OCI-M1 (cell line): Measurements from ENCODE around the gene PPP1R7.

ENCODE experiments used
- DNase-seq: peaks from one replicate; lab custom pipeline; 2025; lab: John Stamatoyannopoulos, UW

The PPP1R7 gene

GRCh38 chr2:241211276-241211675, 61.0 kb downstream of the PPP1R7 start:
- peak; percentile 5 for DNase-seq

DNA sequence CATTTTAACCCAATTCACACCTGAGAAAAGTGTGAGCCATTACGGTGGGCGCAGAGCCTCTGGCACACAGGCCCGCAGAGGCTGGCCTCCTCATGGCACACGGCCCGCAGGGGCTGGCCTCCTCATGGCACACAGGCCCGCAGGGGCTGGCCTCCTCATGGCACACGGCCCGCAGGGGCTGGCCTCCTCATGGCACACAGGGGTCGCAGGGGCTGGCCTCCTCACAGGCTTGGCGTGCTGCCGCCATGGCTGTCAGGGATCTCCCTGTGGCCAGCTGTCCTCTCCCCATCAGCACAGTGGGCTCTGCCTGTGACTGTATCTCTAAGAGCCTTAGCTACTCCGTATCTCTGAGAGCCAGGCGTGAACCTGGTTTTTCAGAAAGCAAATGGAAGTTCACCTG, 62.8 kb downstream of the PPP1R7 start:
- no peak for DNase-seq

DNA sequence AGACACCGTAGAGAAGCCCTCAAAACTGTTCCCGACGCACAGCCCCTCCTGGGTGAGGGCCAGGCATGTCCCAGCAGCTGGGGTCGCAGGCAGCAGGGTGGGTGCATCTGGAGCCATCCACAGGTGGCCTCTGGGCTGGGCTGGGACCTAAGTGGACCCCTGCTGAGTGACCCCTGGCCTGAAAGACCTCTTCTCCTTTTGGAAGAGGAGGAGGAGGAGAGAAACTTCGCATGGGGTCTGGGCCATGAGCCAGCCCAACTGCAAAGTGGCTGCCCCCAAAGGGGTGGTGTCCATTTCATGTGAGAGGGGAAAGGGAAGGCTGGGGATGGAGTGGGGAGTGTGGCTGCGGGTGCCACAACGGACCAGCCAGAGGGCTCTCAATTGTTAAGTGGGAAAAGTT, 63.3 kb downstream of the PPP1R7 start:
- no peak for DNase-seq

GRCh38 chr2:241214209-241214608, 63.9 kb downstream of the PPP1R7 start:
- no peak for DNase-seq

DNA sequence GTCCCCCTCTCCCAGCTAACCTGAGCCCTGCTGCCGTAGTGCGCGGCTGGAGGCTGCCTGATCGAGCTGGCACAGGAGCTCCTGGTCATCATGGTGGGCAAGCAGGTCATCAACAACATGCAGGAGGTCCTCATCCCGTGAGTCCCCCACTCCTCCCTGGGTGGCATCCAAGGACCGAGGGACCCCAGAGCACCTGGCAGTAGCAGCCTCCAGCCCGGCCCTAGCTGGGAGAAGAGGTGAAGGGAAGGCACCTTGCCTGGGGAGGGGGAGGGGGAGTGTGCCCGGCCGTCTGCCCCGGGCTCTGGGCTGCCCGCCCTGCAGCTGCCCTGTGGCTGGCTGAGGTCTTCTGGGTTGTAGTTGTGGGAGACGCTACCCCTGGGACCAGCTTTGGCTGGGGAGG, 64.5 kb downstream of the PPP1R7 start:
- DNase-seq, result no peak

- DNase-seq, result no peak
Measured at GRCh38 chr2:241215421-241215820, 65.2 kb downstream of the PPP1R7 start.

DNA sequence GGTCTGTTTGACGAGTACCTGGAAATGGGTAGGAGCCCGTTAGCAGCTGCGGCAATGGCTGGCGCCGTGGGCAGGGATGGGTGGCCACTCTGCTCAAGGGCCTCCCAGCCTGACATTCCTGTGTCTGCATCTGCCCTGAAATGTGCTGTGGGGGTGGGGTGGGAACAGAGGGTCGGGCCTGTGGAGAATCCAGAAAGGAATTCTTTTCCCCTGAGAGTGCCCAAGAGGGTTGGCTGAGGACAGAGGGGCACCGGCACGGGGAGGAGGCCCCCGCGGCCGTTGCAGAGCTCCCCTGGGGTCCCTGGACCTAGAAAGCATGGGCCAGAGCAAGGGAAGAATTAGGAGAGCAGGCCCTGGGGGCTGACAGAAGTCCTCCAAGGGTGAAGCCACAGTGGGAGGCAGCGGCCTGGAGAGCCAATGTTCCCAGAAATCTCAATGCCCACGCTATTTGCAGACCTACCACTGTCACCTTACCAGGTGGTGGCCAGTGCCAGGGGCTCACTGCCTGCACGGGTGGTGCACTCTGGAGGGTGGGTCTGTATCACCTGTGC, 66.0 kb downstream of the PPP1R7 start:
- no peak for DNase-seq

DNA sequence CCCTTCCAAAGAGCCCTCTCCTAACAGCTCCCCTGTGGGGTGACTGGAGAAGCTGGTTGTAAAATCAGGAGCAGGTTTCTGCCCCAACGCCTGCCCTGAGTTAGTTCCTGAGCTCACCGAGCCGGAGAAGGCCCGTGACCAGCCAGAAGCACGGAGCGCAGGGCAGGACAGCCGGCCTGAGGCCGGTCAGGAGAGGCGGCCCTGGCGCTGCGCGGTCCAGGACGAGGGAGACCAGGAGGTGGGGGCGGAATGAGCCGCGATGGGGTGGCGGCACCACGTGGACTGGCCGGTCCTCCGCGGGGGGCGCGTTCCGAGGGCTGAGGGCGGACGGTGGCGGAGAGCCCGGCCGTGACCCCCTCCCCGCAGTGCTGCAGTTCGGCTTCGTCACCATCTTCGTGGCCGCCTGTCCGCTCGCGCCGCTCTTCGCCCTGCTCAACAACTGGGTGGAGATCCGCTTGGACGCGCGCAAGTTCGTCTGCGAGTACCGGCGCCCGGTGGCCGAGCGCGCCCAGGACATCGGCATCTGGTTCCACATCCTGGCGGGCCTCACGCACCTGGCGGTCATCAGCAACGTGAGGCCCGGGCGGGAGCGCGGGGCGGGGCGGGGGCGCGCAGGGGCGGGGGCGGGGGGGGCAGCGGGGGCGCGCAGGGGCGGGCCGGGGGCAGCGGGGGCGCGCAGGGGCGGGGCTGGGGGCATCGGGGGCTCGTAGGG, 67.2 kb downstream of the PPP1R7 start:
- peak; percentile 90 for DNase-seq

GRCh38 chr2:241218131-241219029, 68.1 kb downstream of the PPP1R7 start:
- peak; percentile 58 for DNase-seq

DNA sequence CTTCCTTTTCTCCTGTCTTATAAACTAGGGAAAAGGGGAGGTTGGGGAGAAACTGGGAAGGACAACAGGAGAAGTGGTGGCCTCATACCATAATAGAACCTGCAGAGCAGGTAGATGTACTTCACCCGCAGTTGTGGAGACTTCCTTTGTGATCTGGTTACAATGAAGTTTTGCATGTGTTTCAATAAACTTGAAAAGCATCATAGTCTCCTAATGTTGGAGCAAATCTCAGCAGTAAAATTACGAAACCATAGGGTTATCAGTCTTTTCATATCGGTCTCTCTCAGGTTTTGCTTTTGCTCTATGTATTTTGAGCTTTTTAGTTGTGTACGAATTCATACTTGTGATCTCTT, 68.7 kb downstream of the PPP1R7 start:
- DNase-seq, result peak; percentile 50

- no peak for DNase-seq
Measured at GRCh38 chr2:241219856-241220356, 69.6 kb downstream of the PPP1R7 start.

- DNase-seq, result no peak
Measured at GRCh38 chr2:241223211-241224017, 73.1 kb downstream of the PPP1R7 start.

DNA sequence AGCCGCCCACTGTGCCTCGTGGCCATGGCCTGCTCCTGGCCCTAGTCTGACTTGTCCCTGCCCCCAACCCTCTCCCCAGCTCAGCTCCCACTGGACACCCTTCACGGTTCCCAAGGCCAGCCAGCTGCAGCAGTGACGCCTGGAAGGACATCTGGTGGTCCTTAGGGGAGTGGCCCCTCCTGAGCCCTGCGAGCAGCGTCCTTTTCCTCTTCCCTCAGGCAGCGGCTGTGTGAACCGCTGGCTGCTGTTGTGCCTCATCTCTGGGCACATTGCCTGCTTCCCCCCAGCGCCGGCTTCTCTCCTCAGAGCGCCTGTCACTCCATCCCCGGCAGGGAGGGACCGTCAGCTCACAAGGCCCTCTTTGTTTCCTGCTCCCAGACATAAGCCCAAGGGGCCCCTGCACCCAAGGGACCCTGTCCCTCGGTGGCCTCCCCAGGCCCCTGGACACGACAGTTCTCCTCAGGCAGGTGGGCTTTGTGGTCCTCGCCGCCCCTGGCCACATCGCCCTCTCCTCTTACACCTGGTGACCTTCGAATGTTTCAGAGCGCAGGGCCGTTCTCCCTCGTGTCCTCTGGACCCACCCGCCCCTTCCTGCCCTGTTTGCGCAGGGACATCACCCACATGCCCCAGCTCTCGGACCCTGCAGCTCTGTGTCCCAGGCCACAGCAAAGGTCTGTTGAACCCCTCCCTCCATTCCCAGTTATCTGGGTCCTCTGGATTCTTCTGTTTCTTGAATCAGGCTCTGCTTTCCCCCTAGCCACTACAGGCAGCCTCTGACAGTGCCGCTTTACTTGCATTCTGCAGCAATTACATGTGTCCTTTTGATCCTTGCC, 74.0 kb downstream of the PPP1R7 start:
- no peak for DNase-seq

DNA sequence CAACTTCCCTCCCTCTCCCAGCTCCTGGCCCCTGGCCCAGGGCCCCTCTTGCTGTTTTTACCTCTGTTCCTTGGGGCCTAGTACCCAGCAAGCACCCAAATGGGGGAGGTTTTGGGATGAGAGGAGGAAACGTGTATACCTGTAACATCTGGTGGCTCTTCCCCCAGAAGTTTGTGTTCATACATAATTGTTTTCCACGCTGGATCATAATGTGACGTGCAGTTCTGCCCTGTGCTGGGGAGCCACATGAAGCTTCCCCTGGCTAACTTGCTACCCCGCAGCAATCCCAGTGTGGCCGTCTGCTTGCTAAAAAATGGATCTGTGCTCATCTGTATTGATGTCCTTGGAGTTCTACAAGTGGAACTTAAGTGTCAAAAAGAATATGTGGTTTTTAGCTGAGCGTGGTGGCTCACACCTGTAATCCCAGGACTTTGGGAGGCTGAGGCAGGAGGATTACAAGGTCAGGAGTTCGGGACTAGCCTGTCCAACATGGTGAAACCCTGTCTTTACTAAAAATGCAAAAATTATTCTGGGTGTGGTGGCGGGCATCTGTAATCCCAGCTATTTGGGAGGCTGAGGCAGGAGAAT, 74.7 kb downstream of the PPP1R7 start:
- no peak for DNase-seq

GRCh38 chr2:241225545-241225944, 75.3 kb downstream of the PPP1R7 start:
- DNase-seq, result no peak

GRCh38 chr2:241225983-241226382, 75.7 kb downstream of the PPP1R7 start:
- DNase-seq, result no peak

- DNase-seq, result no peak
Measured at GRCh38 chr2:241226723-241227572, 76.7 kb downstream of the PPP1R7 start.

DNA sequence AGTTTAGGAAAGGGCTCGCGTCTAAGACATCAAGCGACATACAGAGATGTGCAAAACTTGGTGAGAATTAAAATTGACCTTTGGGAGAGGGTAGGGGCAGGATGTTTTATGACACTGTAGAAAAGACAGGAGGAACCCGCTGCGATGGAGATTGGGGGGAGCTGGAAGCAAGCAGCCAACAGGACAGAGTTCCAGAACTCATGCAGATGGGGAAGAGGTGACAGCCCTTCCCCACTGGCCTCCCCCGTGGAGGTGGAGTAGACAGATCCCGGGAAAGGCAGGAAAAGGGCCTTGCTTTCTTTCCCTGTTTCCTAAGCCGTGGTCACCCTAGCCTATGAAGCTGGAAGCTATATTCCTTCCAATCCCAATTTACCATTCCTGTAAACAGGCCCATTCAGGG, 77.3 kb downstream of the PPP1R7 start:
- no peak for DNase-seq

DNA sequence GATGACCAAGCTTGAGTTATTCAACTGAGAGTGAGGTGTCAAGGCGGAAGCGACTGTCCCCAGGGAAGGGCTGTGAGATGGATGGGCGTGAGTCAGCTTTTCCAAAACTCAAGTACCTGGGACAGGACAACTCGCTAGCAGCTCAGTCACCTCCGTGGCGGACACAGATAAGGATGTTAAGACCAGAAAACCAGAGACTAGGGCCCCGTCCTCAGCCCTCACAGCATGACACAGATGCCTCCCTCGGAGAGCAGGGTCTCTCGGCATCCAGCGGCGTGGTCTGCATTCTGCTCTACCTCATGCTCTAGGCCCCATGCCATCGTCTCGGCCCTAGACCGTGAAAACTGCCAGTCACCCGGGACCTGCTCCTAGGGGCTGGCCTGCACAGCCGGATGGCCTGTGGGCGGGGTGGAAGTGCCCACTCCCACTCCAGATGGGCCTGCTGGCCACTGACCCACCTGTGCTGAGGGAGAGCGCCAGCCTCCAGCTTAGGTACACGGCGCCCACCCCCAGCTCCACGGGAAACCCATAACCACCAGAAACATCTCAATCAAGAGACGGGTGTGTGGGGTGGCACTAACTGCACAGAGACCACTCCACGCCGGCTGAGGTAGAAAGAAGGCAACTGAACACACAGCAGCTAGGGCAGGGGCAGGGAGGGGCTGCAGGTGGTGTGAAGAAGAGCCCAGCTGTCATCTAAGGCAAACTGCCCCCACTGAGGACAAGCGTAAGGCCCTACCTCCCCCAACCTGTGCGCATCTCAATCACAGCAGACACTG, 78.0 kb downstream of the PPP1R7 start:
- no peak for DNase-seq
